Liver (tissue), 3 donors: ENCODE results near the gene MAP1A.

ENCODE experiments used
- GABPA ChIP-seq, 2 donors: IDR thresholded peaks in 1 of 2; conservative IDR thresholded peaks in 1 of 2; 2 replicates each; pipeline ENCODE4 v1.6.1; 2016; ENCODE audit warnings: antibody characterized with exemption in 2 of 2, mild to moderate bottlenecking in 1 of 2, moderate library complexity in 1 of 2
- TAF1 ChIP-seq: conservative IDR thresholded peaks from 2 replicates; pipeline ENCODE4 v1.6.1; 2016; ENCODE audit warnings: antibody characterized with exemption, mild to moderate bottlenecking
- TF ChIP-seq, protein P1 (sequence below): IDR thresholded peaks from 2 replicates; pipeline ENCODE4 v1.6.1; 2016; ENCODE audit warnings: antibody characterized with exemption, mild to moderate bottlenecking
- TF ChIP-seq, protein P2 (sequence below): IDR thresholded peaks from 2 replicates; pipeline ENCODE4 v1.6.1; 2016; ENCODE audit warnings: antibody characterized with exemption
- TF ChIP-seq, protein P3 (sequence below): fragments of 150-350 bp; IDR thresholded peaks from 2 replicates; pipeline ENCODE4 v1.5.1; 2017; ENCODE audit warnings: improper control_type of control experiment, low read depth, low read length; ENCODE audit not compliant: missing input control
- TF ChIP-seq, protein P4 (sequence below): IDR thresholded peaks from 2 replicates; pipeline ENCODE4 v1.6.1; 2016; ENCODE audit warnings: antibody characterized with exemption
- donor health status: healthy.
- donor health status: healthy.

DNA sequence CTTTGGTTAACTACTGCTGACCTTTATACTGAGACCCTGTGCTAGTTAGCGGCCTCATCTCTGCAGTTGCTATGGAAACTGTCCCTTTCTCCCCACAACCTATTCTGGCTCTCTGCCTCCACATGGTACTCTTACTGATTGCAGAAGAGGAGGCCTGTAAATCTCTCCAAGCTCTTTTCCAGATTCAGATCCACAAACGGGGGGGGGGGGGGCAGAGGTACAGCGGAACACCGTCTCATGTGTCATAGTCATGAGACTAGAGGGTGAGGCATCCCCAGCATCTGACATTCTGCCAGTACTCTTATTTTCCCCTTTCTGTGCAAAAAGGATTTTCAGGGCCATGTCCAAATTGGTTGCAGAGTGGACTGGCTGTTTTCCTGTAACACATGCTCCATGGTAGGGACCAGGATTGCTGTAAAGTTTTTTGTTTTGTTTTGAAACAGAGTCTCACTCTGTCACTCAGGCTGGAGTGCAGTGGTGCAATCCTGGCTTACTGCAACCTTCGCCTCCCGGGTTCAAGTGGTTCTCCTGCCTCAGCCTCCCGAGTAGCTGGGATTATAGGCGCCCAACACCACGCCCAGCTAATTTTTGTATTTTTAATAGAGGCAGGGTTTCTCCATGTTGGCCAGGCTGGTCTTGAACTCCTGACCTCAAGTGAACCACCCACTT lies 8.3 kb upstream of the MAP1A start:
- no peak for TF ChIP-seq TAF1
- TF ChIP-seq, protein P1, sequence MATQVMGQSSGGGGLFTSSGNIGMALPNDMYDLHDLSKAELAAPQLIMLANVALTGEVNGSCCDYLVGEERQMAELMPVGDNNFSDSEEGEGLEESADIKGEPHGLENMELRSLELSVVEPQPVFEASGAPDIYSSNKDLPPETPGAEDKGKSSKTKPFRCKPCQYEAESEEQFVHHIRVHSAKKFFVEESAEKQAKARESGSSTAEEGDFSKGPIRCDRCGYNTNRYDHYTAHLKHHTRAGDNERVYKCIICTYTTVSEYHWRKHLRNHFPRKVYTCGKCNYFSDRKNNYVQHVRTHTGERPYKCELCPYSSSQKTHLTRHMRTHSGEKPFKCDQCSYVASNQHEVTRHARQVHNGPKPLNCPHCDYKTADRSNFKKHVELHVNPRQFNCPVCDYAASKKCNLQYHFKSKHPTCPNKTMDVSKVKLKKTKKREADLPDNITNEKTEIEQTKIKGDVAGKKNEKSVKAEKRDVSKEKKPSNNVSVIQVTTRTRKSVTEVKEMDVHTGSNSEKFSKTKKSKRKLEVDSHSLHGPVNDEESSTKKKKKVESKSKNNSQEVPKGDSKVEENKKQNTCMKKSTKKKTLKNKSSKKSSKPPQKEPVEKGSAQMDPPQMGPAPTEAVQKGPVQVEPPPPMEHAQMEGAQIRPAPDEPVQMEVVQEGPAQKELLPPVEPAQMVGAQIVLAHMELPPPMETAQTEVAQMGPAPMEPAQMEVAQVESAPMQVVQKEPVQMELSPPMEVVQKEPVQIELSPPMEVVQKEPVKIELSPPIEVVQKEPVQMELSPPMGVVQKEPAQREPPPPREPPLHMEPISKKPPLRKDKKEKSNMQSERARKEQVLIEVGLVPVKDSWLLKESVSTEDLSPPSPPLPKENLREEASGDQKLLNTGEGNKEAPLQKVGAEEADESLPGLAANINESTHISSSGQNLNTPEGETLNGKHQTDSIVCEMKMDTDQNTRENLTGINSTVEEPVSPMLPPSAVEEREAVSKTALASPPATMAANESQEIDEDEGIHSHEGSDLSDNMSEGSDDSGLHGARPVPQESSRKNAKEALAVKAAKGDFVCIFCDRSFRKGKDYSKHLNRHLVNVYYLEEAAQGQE, result no peak
- TF ChIP-seq, protein P2, sequence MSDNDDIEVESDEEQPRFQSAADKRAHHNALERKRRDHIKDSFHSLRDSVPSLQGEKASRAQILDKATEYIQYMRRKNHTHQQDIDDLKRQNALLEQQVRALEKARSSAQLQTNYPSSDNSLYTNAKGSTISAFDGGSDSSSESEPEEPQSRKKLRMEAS, result no peak
- TF ChIP-seq, protein P3, sequence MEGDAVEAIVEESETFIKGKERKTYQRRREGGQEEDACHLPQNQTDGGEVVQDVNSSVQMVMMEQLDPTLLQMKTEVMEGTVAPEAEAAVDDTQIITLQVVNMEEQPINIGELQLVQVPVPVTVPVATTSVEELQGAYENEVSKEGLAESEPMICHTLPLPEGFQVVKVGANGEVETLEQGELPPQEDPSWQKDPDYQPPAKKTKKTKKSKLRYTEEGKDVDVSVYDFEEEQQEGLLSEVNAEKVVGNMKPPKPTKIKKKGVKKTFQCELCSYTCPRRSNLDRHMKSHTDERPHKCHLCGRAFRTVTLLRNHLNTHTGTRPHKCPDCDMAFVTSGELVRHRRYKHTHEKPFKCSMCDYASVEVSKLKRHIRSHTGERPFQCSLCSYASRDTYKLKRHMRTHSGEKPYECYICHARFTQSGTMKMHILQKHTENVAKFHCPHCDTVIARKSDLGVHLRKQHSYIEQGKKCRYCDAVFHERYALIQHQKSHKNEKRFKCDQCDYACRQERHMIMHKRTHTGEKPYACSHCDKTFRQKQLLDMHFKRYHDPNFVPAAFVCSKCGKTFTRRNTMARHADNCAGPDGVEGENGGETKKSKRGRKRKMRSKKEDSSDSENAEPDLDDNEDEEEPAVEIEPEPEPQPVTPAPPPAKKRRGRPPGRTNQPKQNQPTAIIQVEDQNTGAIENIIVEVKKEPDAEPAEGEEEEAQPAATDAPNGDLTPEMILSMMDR, result no peak
- TF ChIP-seq, protein P4, sequence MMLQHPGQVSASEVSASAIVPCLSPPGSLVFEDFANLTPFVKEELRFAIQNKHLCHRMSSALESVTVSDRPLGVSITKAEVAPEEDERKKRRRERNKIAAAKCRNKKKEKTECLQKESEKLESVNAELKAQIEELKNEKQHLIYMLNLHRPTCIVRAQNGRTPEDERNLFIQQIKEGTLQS, result no peak
- no peak for TF ChIP-seq GABPA (IDR thresholded peaks at IDR 0.05 in 1 of 2, conservative IDR thresholded peaks at IDR 0.05 in 1 of 2)
